ENCODE data around the gene IL31RA.

DNA sequence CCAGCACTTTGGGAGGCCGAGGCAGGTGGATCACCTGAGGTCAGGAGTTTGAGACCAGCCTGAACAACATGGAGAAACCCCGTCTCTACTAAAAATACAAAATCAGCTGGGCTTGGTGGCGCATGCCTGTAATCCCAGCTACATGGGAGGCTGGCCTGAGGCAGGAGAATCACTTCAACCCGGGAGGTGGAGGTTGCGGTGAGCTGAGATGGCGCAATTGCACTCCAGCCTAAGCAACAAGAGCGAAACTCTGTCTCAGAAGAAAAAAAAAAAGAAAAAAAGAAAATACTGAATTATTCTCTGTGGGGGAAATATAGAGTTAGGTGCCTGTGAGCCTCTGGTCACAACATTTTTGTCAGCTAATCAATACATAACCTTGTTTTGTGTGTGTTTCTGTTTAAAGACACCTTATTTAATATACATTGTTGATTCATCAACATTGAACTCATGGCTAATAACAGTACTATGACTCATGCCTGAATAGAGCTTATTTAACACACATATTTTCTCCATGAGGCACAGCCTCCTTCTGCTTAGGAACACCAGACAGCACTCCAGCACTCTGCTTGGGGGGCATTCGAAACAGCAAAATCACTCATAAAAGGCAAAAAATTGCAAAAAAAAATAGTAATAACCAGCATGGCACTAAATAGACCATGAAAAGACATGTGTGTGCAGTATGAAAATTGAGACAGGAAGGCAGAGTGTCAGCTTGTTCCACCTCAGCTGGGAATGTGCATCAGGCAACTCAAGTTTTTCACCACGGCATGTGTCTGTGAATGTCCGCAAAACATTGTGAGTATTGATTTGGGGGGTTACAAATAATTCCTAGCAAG, at the start of gene IL31RA:
- TF ChIP-seq CTCF (IDR thresholded peaks at IDR 0.05), result no peak
- TF ChIP-seq POLR2A (IDR thresholded peaks at IDR 0.05), result no peak

All from uterus (tissue), 2 donors.